ENCODE measurements around the gene AGBL1.

DNA sequence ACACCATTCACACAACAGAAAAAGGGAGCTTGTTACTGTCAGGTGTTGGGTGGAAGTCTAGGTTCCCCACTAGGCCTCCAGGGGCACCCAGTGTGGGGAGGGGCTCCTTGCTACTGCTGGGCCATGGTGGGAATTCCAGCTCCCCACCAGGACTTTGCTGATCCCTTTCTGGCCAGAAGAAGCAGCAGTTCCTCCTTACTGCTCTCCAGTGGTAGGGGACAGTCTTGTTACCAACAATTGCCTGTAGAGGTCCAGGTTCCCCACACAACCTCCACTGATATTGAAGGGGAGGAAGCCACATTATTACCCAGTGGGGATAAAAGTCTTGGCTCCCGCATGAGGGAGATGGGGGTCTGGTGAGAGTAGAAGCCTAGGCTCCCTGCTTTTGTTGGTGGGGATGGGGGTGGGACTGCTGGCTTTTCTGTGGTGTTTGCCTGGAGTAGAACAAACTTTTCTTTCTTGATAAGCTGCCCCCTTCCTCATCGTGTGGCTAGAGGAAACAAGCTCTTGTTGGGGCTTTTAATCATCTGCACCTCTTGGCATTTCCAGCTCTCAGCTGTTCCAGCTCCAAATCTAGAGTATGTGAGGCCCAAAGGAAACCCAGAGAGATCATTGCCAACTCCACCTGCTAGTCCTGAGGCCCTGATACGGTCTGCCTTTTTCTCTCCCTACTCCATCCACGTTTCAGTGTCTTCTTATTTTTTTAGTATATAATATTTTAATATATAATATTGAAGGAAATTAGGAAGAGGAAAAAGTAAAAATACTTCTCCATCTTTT, 824.2 kb downstream of the AGBL1 start:
- TF ChIP-seq, protein P1, sequence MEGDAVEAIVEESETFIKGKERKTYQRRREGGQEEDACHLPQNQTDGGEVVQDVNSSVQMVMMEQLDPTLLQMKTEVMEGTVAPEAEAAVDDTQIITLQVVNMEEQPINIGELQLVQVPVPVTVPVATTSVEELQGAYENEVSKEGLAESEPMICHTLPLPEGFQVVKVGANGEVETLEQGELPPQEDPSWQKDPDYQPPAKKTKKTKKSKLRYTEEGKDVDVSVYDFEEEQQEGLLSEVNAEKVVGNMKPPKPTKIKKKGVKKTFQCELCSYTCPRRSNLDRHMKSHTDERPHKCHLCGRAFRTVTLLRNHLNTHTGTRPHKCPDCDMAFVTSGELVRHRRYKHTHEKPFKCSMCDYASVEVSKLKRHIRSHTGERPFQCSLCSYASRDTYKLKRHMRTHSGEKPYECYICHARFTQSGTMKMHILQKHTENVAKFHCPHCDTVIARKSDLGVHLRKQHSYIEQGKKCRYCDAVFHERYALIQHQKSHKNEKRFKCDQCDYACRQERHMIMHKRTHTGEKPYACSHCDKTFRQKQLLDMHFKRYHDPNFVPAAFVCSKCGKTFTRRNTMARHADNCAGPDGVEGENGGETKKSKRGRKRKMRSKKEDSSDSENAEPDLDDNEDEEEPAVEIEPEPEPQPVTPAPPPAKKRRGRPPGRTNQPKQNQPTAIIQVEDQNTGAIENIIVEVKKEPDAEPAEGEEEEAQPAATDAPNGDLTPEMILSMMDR (IDR thresholded peaks at IDR 0.05): no peak
- TF ChIP-seq POLR2A (IDR thresholded peaks at IDR 0.05): no peak
- TF ChIP-seq POLR2AphosphoS5 (IDR thresholded peaks at IDR 0.05): no peak

Measured in prostate gland (tissue), 2 donors.